SK-N-SH (cell line): ENCODE measurements around the gene PROSER3. TPM values are rescaled to one million over a fixed set of nuclear protein-coding genes. Genes with fewer than 3 reads are reported as not detected.

Experiments used
- CTCF ChIA-PET: fragments of 300-600, 350-600 bp; formaldehyde crosslinking; extraction: SDS; loops from one replicate; lab custom pipeline; 2021; lab: Yijun Ruan, JAX
- POLR2A ChIA-PET: fragments of 350-600 bp; sonication (Branson Sonifier 250); formaldehyde crosslinking; extraction: SDS; loops from one replicate; lab custom pipeline; 2020; ENCODE audit warnings: antibody characterized with exemption, inconsistent platforms; lab: Yijun Ruan, JAX
- DNase-seq: peaks from one replicate; pipeline ENCODE4 v3.0.0; 2012
- H2AFZ ChIP-seq: fragments of 200-600 bp; sonication (generic); 2 replicates; pipeline ENCODE4 v1.8.1; 2016; ENCODE audit warnings: antibody characterized with exemption, mild to moderate bottlenecking, low read depth
- H3F3A ChIP-seq: fragments of 200-600 bp; sonication (generic); replicated peaks from 2 replicates; pipeline ENCODE3; 2016; ENCODE audit warnings: antibody characterized with exemption, mild to moderate bottlenecking; ENCODE audit not compliant: insufficient read depth
- H3K27ac ChIP-seq, 2 experiments: fragments of 200-500 bp in 1 of 2; fragments of 200-600 bp in 1 of 2; sonication (Bioruptor generic) in 1 of 2; sonication (generic), shearing (Covaris generic) in 1 of 2; 2 replicates each; pipeline versions ENCODE4 v1.5.1 to v1.6.1; 2014 to 2016; ENCODE audit warnings: low read depth in 2 of 2, inconsistent platforms in 1 of 2, low read length in 1 of 2, mild to moderate bottlenecking in 1 of 2, mixed read lengths in 1 of 2
- H3K27me3 ChIP-seq: fragments of 200-600 bp; sonication (generic), shearing (Covaris generic); 2 replicates; pipeline ENCODE4 v1.6.1; 2016; ENCODE audit warnings: mixed run types; ENCODE audit not compliant: insufficient read depth
- H3K36me3 ChIP-seq, 2 experiments: fragments of 200-500 bp in 1 of 2; fragments of 200-600 bp in 1 of 2; sonication (Bioruptor generic) in 1 of 2; sonication (generic) in 1 of 2; replicated peaks in 1 of 2; 2 replicates each; pipeline versions ENCODE3 to v1.5.1; 2014 to 2016; ENCODE audit warnings: low read length in 1 of 2, mild to moderate bottlenecking in 1 of 2; ENCODE audit not compliant: insufficient read depth in 2 of 2, control insufficient read depth in 1 of 2
- H3K4me1 ChIP-seq, 2 experiments: fragments of 200-500 bp in 1 of 2; fragments of 200-600 bp in 1 of 2; sonication (Bioruptor generic) in 1 of 2; sonication (generic), shearing (Covaris generic) in 1 of 2; 2 replicates each; pipeline versions ENCODE4 v1.5.1 to v1.6.1; 2014 to 2016; ENCODE audit warnings: low read depth in 1 of 2, low read length in 1 of 2, mixed run types in 1 of 2; ENCODE audit not compliant: insufficient read depth in 2 of 2, control insufficient read depth in 1 of 2
- H3K4me2 ChIP-seq: fragments of 200-600 bp; sonication (generic), shearing (Covaris generic); 2 replicates; pipeline ENCODE4 v1.6.1; 2017; ENCODE audit warnings: mixed run types
- H3K4me3 ChIP-seq, 2 experiments: fragments of 200-500 bp in 1 of 2; fragments of 200-600 bp in 1 of 2; sonication (Bioruptor generic) in 1 of 2; sonication (generic), shearing (Covaris generic) in 1 of 2; 2 replicates each; pipeline versions ENCODE4 v1.5.1 to v1.8.1; 2014 to 2016; ENCODE audit warnings: low read depth in 2 of 2, inconsistent platforms in 1 of 2, low read length in 1 of 2, mild to moderate bottlenecking in 1 of 2, mixed read lengths in 1 of 2, moderate library complexity in 1 of 2
- H3K79me2 ChIP-seq: fragments of 200-600 bp; sonication (generic); 2 replicates; pipeline ENCODE4 v1.8.1; 2017; ENCODE audit warnings: mild to moderate bottlenecking; ENCODE audit not compliant: insufficient read depth
- H3K9ac ChIP-seq: fragments of 200-600 bp; sonication (generic); 2 replicates; pipeline ENCODE4 v1.6.1; 2017; ENCODE audit warnings: mixed run types
- H3K9me2 ChIP-seq: fragments of 200-600 bp; sonication (generic); 2 replicates; pipeline ENCODE4 v1.6.1; 2017; ENCODE audit warnings: mixed run types
- H3K9me3 ChIP-seq: fragments of 200-600 bp; sonication (generic); 2 replicates; pipeline ENCODE4 v1.6.1; 2017; ENCODE audit warnings: mixed run types, mild to moderate bottlenecking, moderate library complexity
- H4K20me1 ChIP-seq: fragments of 200-600 bp; sonication (generic); 2 replicates; pipeline ENCODE4 v1.6.1; 2017; ENCODE audit warnings: mild to moderate bottlenecking, mixed run types; ENCODE audit not compliant: insufficient read depth
- CHD2 ChIP-seq: fragments of 150-350 bp; IDR thresholded peaks from 2 replicates; pipeline ENCODE4 v1.6.1; 2018; ENCODE audit warnings: low read length; ENCODE audit not compliant: partially characterized antibody
- CTCF ChIP-seq: fragments of 200-600 bp; sonication (generic); IDR thresholded peaks from 2 replicates; pipeline ENCODE4 v1.6.1; 2017; ENCODE audit warnings: antibody characterized with exemption, mild to moderate bottlenecking, moderate library complexity
- ELF1 ChIP-seq: IDR thresholded peaks from 2 replicates; pipeline ENCODE4 v1.4.0; 2012
- EP300 ChIP-seq, 2 experiments: IDR thresholded peaks; 2 replicates each; pipeline versions ENCODE4 v1.4.0 to v1.6.1; 2012; ENCODE audit warnings: borderline replicate concordance in 1 of 2, low read depth in 1 of 2, low read length in 1 of 2
- EZH2phosphoT487 ChIP-seq: fragments of 200-600 bp; sonication (generic); IDR thresholded peaks from 2 replicates; pipeline ENCODE4 v1.6.1; 2017; ENCODE audit warnings: low read depth, mixed run types, mild to moderate bottlenecking, antibody characterized with exemption, moderate library complexity, borderline replicate concordance
- FOXJ3 ChIP-seq: sonication (generic); formaldehyde crosslinking; IDR thresholded peaks from 2 replicates; pipeline ENCODE4 v1.5.1; 2020; ENCODE audit warnings: mild to moderate bottlenecking, missing genetic modification reagents
- GATA2 ChIP-seq: sonication (generic); formaldehyde crosslinking; IDR thresholded peaks from 2 replicates; pipeline ENCODE4 v1.5.0; 2020; ENCODE audit warnings: mild to moderate bottlenecking, missing genetic modification reagents
- IRF3 ChIP-seq: fragments of 150-350 bp; IDR thresholded peaks from 2 replicates; pipeline ENCODE4 v1.6.1; 2016; ENCODE audit warnings: mild to moderate bottlenecking, low read depth, low read length
- MEF2A ChIP-seq: IDR thresholded peaks from 2 replicates; pipeline ENCODE4 v1.4.0; 2012; ENCODE audit warnings: low read depth, borderline replicate concordance
- NFIC ChIP-seq: IDR thresholded peaks from 2 replicates; pipeline ENCODE4 v1.4.0; 2012; ENCODE audit warnings: borderline replicate concordance
- PBX3 ChIP-seq: IDR thresholded peaks from 2 replicates; pipeline ENCODE4; 2012
- POLR2AphosphoS5 ChIP-seq: IDR thresholded peaks from 2 replicates; pipeline ENCODE4 v1.6.1; 2012; ENCODE audit warnings: low read depth, low read length
- REST ChIP-seq: IDR thresholded peaks from 2 replicates; pipeline ENCODE4 v1.6.1; 2012; ENCODE audit warnings: mild to moderate bottlenecking, low read depth, low read length, moderate library complexity
- RXRA ChIP-seq: IDR thresholded peaks from 2 replicates; pipeline ENCODE4 v1.4.0; 2012; ENCODE audit warnings: low read depth, mild to moderate bottlenecking, borderline replicate concordance
- YY1 ChIP-seq: IDR thresholded peaks from 2 replicates; pipeline ENCODE4 v1.4.0; 2012; ENCODE audit warnings: low read depth, mild to moderate bottlenecking
- ZBTB33 ChIP-seq: IDR thresholded peaks from 2 replicates; pipeline ENCODE4 v1.4.0; 2012; ENCODE audit warnings: low read depth, borderline replicate concordance
- WGBS: methylation state at CpG from one replicate; pipeline ENCODE4 v1.1.6; 2017; ENCODE audit warnings: low lambda C conversion rate; 5-methylcytosine and 5-hydroxymethylcytosine counted together
- polyA plus RNA-seq, 3 experiments: library from polyadenylated mRNA; depleted of rRNA; stranded (reverse); fragments of >200 nt; gene quantifications; 2 replicates each; pipeline ENCODE4 v1.2.3, GENCODE V29; 2012

Gene PROSER3
- polyA plus RNA-seq, 1 of the 3 experiments (the other 2 are of a cell fraction): 12.5 TPM

GRCh38 chr19:35722461-35722860 is 35.5 kb upstream of the PROSER3 start:
- peaks cover 0 to 11% of the 10 kb centered on the region in 2 experiments; a peak in 2 of 4 replicates for H3K4me1 ChIP-seq
- 87% methylated on average over 10 of the region's 14 CpGs for WGBS
- peaks cover 28% of the 10 kb centered on the region for H4K20me1 ChIP-seq
- H3K9me3 ChIP-seq: no peaks in the 10 kb centered on the region
- H2AFZ ChIP-seq: no peak overlapping the region
- no peaks in the 10 kb centered on the region for H3K27me3 ChIP-seq
- CTCF ChIA-PET: interaction anchor here (2.4 kb wide), 1 partner anchor 18 kb away, joined by 7 read pairs; no protein-coding TSS in a partner anchor
- peaks cover 28% of the 10 kb centered on the region for H3K79me2 ChIP-seq
- POLR2A ChIA-PET: no interaction called here
- peaks cover 20 to 66% of the 10 kb centered on the region in 2 experiments for H3K36me3 ChIP-seq
- TF ChIP-seq YY1 (no peak), IRF3 (no peak), CTCF (no peak), EP300 (IDR thresholded peaks at IDR 0.05; ENCODE audit: borderline replicate concordance in 1 of 2, low read depth in 1 of 2, low read length in 1 of 2) (no peak), FOXJ3 (CRISPR knock-in tag) (no peak), NFIC (no peak), MEF2A (no peak), POLR2AphosphoS5 (no peak), EZH2phosphoT487 (no peak), PBX3 (no peak)
- DNase-seq: no peak
- H3K4me3 ChIP-seq: no peak overlapping the region
- H3K4me2 ChIP-seq: no peak overlapping the region
- no peak overlapping the region for H3K9ac ChIP-seq
- H3K27ac ChIP-seq: no peak overlapping the region
- no peaks in the 10 kb centered on the region for H3K9me2 ChIP-seq
- no peaks in the 10 kb centered on the region for H3F3A ChIP-seq

GRCh38 chr19:35722897-35723296 is 35.1 kb upstream of the PROSER3 start:
- Histone ChIP-seq H3K9me2 (no peaks in the 10 kb centered on the region), H3K27me3 (no peaks in the 10 kb centered on the region), H3K79me2 (peaks cover 28% of the 10 kb centered on the region), H3K36me3 (peaks cover 20 to 70% of the 10 kb centered on the region in 2 experiments), H4K20me1 (peaks cover 28% of the 10 kb centered on the region), H3F3A (no peaks in the 10 kb centered on the region), H3K9me3 (no peaks in the 10 kb centered on the region), H3K27ac (no peak overlapping the region), H3K9ac (no peak overlapping the region), H3K4me3 (no peak overlapping the region), H3K4me1 (peaks cover 0 to 11% of the 10 kb centered on the region in 2 experiments; a peak in 2 of 4 replicates), H3K4me2 (no peak overlapping the region), H2AFZ (no peak overlapping the region)
- WGBS: 88% methylated on average over 9 of the region's 16 CpGs
- CTCF ChIA-PET: no interaction called here
- POLR2A ChIA-PET: interaction anchor here (0.7 to 1.4 kb wide), 2 partner anchors 17 to 78 kb away, joined by 3 to 5 read pairs; no protein-coding TSS in a partner anchor
- DNase-seq: no peak
- TF ChIP-seq RXRA: no peak
- no peak for TF ChIP-seq ELF1
- no peak for TF ChIP-seq EZH2phosphoT487
- TF ChIP-seq GATA2: no peak
- TF ChIP-seq CHD2: no peak
- no peak for TF ChIP-seq REST
- no peak for TF ChIP-seq IRF3
- TF ChIP-seq ZBTB33: no peak
